Kidney epithelial cell (primary cell): ENCODE data around the gene CTNNA3. TPM values are rescaled to one million over a fixed set of nuclear protein-coding genes. Genes with fewer than 3 reads are reported as not detected.

Experiments
- DNase-seq: peaks from one replicate; pipeline ENCODE4 v3.0.0-alpha.2; 2010; ENCODE audit warnings: low read depth
- H3K27me3 ChIP-seq: 2 replicates; pipeline ENCODE4 v1.6.0; 2011; ENCODE audit warnings: low read length; ENCODE audit not compliant: control insufficient read depth, insufficient read depth
- H3K36me3 ChIP-seq: 2 replicates; pipeline ENCODE4 v1.5.1; 2011; ENCODE audit warnings: low read length; ENCODE audit not compliant: control insufficient read depth, insufficient read depth
- H3K4me3 ChIP-seq: 2 replicates; pipeline ENCODE4 v1.5.1; 2011; ENCODE audit warnings: low read depth, mild to moderate bottlenecking, control low read depth, low read length
- total RNA-seq: library from RNA; depleted of rRNA; stranded (reverse); fragments of >200 nt; gene quantifications from 2 replicates; pipeline ENCODE4 v1.2.3, GENCODE V29; 2015
- TF ChIP-seq, protein P1 (sequence below): IDR thresholded peaks from 2 replicates; pipeline ENCODE4 v1.5.1; 2011; ENCODE audit warnings: mild to moderate bottlenecking, moderate library complexity, low read length, control low read depth, inconsistent platforms; ENCODE audit not compliant: insufficient read depth, poor library complexity, severe bottlenecking

CTNNA3 gene
- total RNA-seq, 1 donor from 2014 or later: 0.79 TPM

DNA sequence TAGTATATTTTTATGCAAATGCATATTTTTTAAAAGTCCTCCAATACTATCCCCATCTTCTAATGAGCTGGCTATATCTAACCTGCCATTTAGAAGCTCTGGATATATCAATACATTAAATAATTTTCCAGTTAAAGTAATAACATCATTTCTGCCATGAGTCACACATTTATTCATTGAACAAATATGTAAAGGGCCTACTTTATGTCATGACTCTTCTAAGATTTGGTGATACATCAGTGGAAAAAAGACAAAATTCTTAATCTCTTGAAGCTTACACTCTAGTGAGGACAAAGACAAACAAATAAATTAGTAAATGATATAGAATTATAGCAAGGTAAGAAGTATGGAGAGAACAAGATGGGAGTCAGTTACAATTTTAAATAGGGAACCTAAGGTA lies 1487.0 kb downstream of the CTNNA3 start:
- TF ChIP-seq, protein P1, sequence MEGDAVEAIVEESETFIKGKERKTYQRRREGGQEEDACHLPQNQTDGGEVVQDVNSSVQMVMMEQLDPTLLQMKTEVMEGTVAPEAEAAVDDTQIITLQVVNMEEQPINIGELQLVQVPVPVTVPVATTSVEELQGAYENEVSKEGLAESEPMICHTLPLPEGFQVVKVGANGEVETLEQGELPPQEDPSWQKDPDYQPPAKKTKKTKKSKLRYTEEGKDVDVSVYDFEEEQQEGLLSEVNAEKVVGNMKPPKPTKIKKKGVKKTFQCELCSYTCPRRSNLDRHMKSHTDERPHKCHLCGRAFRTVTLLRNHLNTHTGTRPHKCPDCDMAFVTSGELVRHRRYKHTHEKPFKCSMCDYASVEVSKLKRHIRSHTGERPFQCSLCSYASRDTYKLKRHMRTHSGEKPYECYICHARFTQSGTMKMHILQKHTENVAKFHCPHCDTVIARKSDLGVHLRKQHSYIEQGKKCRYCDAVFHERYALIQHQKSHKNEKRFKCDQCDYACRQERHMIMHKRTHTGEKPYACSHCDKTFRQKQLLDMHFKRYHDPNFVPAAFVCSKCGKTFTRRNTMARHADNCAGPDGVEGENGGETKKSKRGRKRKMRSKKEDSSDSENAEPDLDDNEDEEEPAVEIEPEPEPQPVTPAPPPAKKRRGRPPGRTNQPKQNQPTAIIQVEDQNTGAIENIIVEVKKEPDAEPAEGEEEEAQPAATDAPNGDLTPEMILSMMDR: no peak
- H3K4me3 ChIP-seq: no peak overlapping the region
- no peaks in the 10 kb centered on the region for H3K36me3 ChIP-seq
- no peaks in the 10 kb centered on the region for H3K27me3 ChIP-seq
- no peak for DNase-seq

DNA sequence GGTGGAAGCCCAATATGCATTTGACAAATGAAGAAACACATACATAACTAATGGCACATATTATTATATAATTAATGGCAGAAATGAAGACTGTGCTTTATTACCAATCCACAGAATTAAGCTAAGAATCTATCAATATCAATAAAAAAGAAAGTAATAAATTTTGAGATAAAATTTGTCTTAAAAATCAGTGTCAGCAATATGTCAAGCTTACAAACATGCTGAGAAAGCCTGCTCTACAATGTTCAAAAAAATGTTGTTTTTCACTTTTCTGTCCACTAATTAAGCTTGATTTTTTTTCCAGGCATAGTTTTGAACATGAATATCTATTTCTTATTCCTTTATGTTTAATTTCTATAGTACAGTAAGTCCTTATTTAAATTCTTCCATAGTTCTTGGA lies 1491.2 kb downstream of the CTNNA3 start:
- TF ChIP-seq, protein P1: no peak
- Histone ChIP-seq H3K27me3 (no peaks in the 10 kb centered on the region), H3K4me3 (no peak overlapping the region), H3K36me3 (no peaks in the 10 kb centered on the region)
- DNase-seq: no peak

DNA sequence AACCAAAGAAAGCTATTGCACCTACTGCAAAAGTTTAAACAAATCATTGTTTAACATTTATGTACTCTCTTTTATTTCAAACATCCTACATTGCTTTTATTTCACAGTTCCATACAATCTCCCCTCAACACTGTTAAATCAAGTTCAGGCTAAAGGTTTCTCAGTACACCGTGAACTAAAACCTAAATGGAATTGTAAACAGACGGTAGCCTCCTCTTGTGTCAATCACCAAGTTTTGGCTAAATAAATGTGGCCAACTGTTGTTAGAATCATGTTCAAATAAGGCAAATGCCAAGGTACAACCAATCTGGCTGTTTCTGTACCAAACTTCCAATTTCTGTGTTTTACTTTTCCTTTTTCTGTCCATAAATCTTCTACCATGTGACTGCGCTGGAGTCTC lies 1493.9 kb downstream of the CTNNA3 start:
- Histone ChIP-seq H3K27me3 (no peaks in the 10 kb centered on the region), H3K36me3 (no peaks in the 10 kb centered on the region), H3K4me3 (no peak overlapping the region)
- no peak for DNase-seq
- TF ChIP-seq, protein P1: no peak

DNA sequence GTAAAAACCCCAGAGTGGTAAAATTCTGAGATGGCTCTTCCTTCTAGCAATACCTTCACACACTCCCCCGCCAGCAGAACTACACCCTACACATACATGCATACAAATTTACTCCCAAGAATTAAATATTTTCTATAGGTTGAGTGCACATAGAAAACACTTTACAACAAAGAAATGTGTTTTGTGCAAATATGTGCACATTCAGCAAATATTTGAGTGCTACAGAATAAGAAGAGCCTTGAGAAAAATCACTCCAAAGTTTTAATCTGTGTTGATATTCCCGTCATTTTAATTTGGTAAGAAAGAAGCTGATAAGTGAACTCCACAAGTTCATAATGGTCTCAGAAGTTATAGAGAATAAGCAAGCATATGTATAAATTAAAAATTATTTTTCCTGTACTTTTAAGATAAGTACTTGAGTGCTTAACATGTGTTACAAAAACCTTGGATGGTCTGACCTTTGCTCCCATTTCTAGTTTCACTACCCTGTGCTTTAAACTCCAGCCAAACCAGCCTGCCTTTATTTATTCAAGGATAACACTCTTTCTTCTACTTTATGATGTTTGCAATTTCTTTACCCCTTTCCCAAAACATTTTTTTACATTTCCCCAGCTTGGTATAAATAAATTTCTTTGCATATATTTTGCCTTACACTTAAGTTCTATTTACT lies 1503.7 kb downstream of the CTNNA3 start:
- no peaks in the 10 kb centered on the region for H3K27me3 ChIP-seq
- no peak overlapping the region for H3K4me3 ChIP-seq
- no peaks in the 10 kb centered on the region for H3K36me3 ChIP-seq
- DNase-seq: no peak
- TF ChIP-seq, protein P1: no peak

DNA sequence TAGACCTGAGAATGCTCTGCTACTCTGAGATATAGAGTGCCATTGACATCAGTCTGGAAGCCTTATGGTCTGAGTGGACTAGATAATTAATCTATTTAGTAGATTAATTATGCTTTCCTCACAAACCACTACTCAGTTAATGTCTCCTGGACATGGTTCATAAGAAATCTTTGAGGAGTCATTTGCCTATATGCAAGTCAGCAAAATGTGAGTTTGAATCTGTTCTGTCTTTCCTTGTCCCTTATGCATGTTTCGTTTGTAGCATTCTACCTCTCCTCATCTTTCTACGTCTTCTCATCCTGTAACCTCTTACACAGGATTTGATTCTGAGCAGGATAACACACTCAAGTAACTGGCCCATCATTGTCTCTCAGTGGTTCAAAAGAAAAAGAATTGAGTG lies 1505.6 kb downstream of the CTNNA3 start:
- Histone ChIP-seq H3K27me3 (no peaks in the 10 kb centered on the region), H3K4me3 (no peak overlapping the region), H3K36me3 (no peaks in the 10 kb centered on the region)
- no peak for DNase-seq
- TF ChIP-seq, protein P1: no peak

DNA sequence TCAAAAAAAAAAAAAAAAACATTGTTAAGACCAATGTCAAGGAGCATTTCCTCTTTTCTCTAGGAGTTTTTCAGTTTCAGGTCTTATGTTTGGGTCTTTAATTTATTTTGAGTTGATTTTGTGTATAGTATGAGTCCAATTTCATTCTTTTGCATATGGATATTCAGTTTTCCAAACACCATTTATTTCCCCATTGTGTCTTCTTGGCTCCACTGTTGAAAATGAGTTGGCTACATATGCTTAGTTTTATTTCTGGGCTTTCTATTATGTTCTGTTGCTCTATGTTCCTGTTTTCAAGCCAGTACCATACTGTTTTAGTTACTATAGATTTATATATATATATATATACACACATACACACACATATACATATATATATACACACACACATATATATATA lies 1506.7 kb downstream of the CTNNA3 start:
- no peak overlapping the region for H3K4me3 ChIP-seq
- no peaks in the 10 kb centered on the region for H3K27me3 ChIP-seq
- no peaks in the 10 kb centered on the region for H3K36me3 ChIP-seq
- no peak for DNase-seq
- TF ChIP-seq, protein P1: no peak
